Kidney glomerular epithelial cell (primary cell): ENCODE results near the gene ZNF432.
A peak's percentile ranks its signal among the peaks of the same experiment; 100 is the strongest.
"Not testable (repeated sequence)": the region's sequence is repeated elsewhere in the genome, so short reads cannot be mapped to it uniquely, and the experiment has no call there.

Experiments
- DNase-seq: peaks from one replicate; lab custom pipeline; 2025; lab: John Stamatoyannopoulos, UW

ZNF432 gene

DNA sequence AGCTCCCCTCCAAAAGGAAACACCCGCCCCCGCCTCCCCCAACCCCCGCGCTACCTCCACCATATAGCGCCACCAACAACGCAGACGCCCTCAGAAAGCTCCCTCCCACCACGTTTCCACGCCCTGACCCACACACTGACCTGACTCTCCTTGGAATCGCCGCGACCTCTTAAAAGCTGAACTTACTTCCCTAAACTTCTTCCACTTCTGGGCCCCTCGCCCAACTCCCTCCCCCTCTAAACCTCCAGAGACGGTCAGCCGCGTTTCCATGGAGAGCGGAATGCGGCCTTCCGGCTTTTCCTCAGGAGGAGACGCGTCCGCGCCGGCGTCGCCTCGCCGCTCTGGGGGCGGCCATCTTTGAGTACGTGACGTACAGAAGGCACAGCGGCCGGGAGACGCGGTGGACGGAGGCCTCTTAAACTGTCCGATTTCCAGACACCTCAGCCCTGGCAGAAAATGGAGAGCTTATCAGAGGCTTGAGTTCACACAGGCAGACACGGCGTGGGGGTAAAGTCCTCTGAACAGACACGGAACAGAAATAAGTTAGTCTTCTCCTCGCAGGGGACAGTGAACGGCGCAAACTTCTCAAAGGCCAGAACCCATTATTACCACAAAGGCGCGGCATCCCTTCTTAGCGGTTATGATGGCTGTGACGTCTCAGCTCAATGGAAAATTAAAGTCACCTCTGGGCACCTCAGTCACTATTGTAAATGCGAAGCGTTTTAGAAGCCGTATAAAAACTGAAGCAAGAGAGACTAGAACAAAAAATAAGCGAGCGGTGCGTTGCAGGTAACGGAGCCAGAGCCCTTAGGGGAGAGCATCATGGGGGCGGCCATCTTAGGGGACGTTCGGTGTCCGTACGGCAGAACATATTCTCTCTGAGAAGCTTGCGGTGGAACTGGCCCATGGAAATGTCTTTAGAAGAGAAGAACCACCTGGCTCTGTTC, at the start of gene ZNF432:
Gene ZNF432, minus strand, starts transcription at position 284 of the 947 bp plus-strand sequence. CDS start 1,970 bp downstream, outside the sequence.
- DNase-seq = peak; percentile 79

- not testable (repeated sequence) for DNase-seq
Observed at GRCh38 chr19:52096416-52096815, 47.8 kb upstream of the ZNF432 start.

DNA sequence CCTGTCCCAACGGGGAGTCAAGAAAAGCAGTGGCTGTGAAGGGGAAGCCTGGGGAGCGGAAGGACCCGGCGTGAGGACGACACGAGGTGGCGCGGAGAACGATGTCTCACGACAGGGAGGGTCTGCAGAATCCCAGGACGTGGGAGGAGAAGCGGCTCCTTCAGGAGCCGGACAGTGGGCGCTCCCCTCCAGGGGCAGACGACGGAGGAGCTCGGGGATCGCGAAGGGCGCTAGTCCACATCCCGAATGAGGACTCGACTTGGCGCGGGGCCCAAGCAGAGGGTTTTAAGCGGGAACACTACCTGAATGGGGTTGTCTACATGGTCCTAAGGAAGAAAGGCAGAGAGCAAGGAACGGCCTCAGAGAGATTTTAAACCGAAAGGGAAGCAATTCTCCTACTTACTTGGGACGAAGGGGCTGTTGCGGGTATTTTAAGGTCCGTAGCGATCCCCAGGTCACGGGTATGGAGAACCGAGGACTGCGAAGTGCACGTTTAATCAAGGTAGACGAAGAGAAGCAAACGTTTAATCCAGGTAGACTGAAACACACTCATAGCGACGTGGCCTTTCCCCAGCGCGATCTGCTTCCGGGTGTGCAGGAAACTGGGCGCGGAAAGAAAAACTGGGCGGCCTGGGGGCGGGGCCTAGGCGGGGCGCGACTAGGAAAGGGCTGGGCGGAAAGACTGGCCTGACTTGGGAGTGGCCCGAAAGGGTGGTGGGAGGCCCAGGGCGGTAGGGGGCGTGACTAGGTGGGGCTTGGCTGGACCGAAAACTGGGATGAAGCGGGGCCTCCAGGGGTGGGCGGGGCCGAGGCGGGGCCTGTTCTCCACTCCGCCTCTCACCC, 46.8 kb upstream of the ZNF432 start, which contains the start of gene ZNF841:
Gene ZNF841, minus strand, starts transcription at position 594 of the 843 bp plus-strand sequence. CDS start 10,964 bp downstream, outside the sequence.
- peak; percentile 82 for DNase-seq

GRCh38 chr19:52094526-52095130, 46.0 kb upstream of the ZNF432 start:
- DNase-seq = no peak

DNA sequence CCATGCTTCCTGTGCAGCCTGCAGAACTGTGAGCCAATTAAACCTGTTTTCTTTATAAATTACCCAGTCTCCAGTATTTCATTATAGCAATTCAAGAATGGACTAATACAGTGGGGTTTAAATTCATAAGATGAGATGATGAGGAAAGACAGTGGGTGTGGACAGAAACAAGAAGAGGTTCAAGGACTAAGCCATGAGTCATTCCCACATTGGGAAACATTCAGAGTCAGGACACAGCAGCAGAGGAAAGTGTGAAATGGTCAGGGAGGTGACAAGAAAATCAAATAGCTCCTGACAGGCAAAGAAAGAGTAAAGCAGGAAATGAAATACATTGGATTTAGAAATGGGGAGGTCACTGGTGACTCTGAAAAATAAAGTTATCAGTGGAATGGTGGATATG, 37.8 kb upstream of the ZNF432 start:
- DNase-seq = no peak

DNA sequence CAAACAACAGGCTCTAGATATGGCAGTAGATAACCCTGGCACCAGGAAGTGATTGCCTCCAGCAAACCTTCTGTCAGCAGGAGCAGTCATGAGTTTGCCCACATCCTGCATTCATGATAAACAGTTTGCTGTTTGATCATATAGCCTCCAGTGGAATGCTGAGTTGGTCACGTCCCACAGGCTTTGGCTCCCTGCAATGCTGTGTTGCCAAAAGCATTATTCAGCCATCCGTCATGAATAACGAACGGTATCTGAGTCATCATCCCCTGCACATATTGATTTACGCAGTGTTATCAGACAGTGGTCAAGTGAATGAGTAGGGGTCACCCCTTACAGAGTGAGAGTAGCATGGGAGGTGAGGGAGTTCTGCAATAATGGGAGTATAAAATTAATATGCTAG, 21.9 kb upstream of the ZNF432 start:
- no peak for DNase-seq

- DNase-seq = no peak
Observed at GRCh38 chr19:52069653-52070052, 21.0 kb upstream of the ZNF432 start.

GRCh38 chr19:52066258-52066863, 17.7 kb upstream of the ZNF432 start:
- no peak for DNase-seq

- DNase-seq = no peak
Observed at GRCh38 chr19:52065399-52065798, 16.8 kb upstream of the ZNF432 start.

DNA sequence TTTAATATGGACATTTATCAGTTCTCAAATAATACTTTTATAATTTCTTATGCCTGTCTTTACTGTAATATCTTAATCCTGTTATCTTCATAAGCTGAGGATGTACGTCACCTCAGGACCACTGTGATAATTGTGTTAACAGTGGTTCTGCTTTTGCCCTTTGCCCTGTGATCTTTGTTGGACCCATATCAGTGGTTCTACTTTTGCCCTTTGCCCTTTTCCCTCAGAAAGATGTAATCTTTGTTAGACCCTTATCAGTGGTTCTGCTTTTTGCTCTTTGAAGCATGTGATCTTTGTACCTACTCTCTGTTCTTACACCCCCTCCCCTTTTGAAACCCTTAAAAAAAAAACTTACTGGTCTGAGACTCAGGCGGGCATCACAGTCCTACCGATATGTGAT, 7.8 kb upstream of the ZNF432 start:
- DNase-seq = not testable (repeated sequence)

GRCh38 chr19:52051736-52052135, 3.1 kb upstream of the ZNF432 start:
- not testable (repeated sequence) for DNase-seq

- DNase-seq = no peak
Observed at GRCh38 chr19:52039169-52039568, 9.5 kb downstream of the ZNF432 start.

- DNase-seq = no peak
Observed at GRCh38 chr19:52034051-52034728, 14.4 kb downstream of the ZNF432 start.

DNA sequence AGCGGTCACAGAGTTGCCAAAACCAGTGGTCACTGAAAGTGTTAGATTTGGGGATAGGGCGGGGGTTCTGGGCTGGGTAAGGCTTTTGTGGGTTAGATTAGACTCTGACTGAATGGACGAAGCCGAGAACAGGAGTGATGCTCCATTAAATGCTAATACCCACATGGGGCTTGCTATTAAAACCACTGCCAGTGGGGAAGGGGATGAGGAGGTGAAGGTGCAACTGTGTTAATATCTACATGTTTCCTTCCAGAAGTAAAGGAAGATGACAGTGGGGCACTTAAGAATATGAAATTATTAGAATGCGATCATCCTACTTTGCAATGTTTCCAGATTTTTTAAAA, 19.9 kb downstream of the ZNF432 start:
- DNase-seq = no peak

- peak; percentile 92 for DNase-seq
Observed at GRCh38 chr19:52028027-52028779, 20.4 kb downstream of the ZNF432 start, which contains the start of gene ZNF614. TSS of gene ZNF614 (minus strand) at chr19:52028379. CDS start at chr19:52025745, 2,634 bp downstream.

GRCh38 chr19:52026255-52026990, 22.2 kb downstream of the ZNF432 start:
- not testable (repeated sequence) for DNase-seq

- not testable (repeated sequence) for DNase-seq
Observed at GRCh38 chr19:52024478-52024877, 24.2 kb downstream of the ZNF432 start.

DNA sequence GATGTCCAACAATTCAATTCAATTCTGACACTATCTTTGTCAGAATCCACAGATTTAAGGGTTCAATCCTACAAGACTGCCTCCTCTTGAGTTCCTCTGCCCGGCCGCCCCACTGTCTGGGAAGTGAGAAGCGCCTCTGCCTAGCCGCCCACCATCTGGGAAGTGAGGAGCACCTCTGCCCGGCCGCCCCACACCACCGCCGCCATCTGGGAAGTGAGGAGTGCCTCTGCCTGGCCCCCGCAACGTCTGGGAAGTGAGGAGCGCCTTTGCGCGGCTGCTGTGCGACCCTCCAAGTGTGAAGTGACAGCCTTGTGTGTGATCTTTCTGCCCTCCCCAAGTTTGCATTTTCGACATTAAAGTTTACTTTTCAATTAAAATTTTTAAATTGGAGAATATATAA, 26.4 kb downstream of the ZNF432 start:
- DNase-seq = no peak

- no peak for DNase-seq
Observed at GRCh38 chr19:52020506-52020905, 28.1 kb downstream of the ZNF432 start.

DNA sequence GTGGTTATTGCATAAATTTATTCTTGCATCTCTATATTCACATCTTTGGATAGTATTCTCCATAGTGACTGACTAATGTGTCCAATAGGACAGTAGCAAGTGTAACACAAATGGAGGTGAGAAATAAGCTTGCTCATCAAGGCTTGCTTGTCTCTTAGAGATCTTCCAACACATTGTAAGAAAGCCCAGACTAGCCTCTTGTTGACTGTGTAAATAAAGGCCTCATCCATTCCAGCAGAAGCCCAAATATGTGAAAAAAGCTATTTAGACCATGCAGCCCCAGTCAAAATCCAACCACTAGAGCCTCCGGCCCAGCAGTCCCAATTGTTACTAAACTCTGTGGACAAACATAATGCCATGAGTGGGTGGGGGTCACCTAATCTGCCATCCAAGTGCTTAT, 38.0 kb downstream of the ZNF432 start:
- no peak for DNase-seq
